ENCODE results near the gene RNF220. TPM values are rescaled to one million over a fixed set of nuclear protein-coding genes. Genes with fewer than 3 reads are reported as not detected.
A peak's percentile ranks its signal among the peaks of the same experiment; 100 is the strongest.

The RNF220 gene
- total RNA-seq, 6 experiments from 2014 or later: 42.1 to 54.7 (median 51.9) TPM

DNA sequence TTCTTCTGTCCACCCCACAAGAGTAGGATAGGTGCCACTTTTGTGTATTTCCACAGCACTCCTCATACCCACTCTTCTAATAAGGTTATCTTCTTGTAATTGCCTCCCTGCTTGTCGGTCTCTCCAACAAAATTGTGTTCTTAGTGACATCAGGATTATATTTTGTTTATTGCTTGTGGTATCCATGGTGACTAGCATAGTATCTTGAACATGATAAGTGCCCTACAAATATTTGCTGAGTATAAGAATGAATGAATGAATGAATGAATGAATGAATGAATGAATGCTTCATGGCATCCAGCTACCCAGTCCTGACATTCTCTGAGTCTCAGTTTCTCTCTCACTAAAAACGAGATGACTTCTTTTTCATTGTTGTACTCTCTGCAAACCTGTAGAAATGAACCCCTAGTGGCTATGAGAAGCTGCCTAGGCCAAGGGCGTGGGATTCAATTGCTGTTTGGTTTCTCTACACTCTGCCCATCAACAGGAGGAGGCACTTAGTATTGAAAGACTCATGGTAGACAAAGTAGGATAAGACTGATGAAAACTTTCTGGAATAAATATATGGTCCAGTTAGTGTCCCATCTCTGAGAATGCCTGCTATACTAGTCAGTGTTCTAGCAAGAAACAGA lies 148.2 kb downstream of the RNF220 start:
- H3K9me3 Mint-ChIP-seq: no peaks in the 10 kb centered on the region
- DNase-seq: no peak
- H3K4me1 Mint-ChIP-seq (ENCODE audit: low read depth): peaks cover 31% of the 10 kb centered on the region
- H3K36me3 Mint-ChIP-seq (ENCODE audit: low read depth): no peaks in the 10 kb centered on the region
- TF ChIP-seq CTCF (IDR thresholded peaks at IDR 0.05): no peak; the same call in 1 of the 2 replicates
- peaks cover 43% of the 10 kb centered on the region for H3K27me3 Mint-ChIP-seq (ENCODE audit: insufficient read depth)
- peak overlapping the region; percentile 54; the same call in 1 of the 2 replicates for H3K4me3 Mint-ChIP-seq
- peak overlapping the region; percentile 31 for H3K27ac Mint-ChIP-seq

DNA sequence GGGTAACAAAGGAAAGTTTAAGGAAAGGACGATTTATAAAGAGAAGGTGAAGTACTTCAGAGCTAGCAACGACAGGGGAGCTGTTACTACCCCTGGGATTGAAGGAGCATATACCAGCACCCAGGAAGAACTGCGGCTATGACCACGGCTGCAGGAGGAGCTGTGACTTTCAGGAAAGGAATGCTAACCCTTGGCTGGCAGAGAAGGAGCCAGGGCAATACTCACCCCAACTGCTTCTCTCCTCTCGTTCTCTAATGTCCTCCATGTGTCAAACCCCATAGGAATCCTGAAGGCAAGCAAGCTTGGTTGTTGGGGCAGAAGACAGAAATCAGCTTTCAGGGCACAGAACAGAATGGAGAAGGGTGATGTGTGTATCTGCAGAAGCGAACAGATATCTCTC lies 148.7 kb downstream of the RNF220 start:
- Mint-ChIP-seq H3K9me3 (no peaks in the 10 kb centered on the region), H3K4me1 (ENCODE audit: low read depth) (peaks cover 31% of the 10 kb centered on the region), H3K36me3 (ENCODE audit: low read depth) (no peaks in the 10 kb centered on the region), H3K4me3 (peak overlapping the region; percentile 19; the same call in 1 of the 2 replicates), H3K27ac (peak overlapping the region; percentile 31), H3K27me3 (ENCODE audit: insufficient read depth) (peaks cover 47% of the 10 kb centered on the region)
- no peak for TF ChIP-seq CTCF (IDR thresholded peaks at IDR 0.05)
- peak; percentile 71 for DNase-seq

GRCh38 chr1:44554706-44555105 lies 149.7 kb downstream of the RNF220 start:
- TF ChIP-seq CTCF (IDR thresholded peaks at IDR 0.05): no peak
- Mint-ChIP-seq H3K4me1 (ENCODE audit: low read depth) (peaks cover 31% of the 10 kb centered on the region), H3K4me3 (no peak overlapping the region), H3K27ac (no peak overlapping the region), H3K27me3 (ENCODE audit: insufficient read depth) (peaks cover 46% of the 10 kb centered on the region), H3K36me3 (ENCODE audit: low read depth) (no peaks in the 10 kb centered on the region), H3K9me3 (no peaks in the 10 kb centered on the region)
- no peak for DNase-seq

DNA sequence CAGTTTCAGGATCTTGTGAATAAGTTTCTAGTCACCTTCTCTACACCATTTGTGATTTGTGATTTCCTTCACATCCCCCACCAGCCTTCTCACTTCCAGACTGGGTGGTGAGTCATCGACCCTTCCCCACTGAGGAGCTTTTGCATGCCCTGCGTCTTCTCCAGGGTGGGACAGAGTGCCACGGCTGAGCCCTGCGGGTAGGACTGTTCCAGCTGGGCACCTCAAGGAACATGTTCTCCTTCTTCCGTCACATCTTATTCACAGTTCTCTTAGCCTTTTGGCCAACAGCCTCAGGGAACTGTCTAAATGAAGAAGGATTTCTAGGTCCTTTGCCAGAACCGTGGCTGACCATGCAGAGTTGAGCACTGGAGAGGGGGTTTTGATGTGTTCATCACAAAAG lies 152.7 kb downstream of the RNF220 start:
- no peak overlapping the region for H3K4me3 Mint-ChIP-seq
- peaks cover 51% of the 10 kb centered on the region for H3K27me3 Mint-ChIP-seq (ENCODE audit: insufficient read depth)
- no peaks in the 10 kb centered on the region for H3K36me3 Mint-ChIP-seq (ENCODE audit: low read depth)
- DNase-seq: no peak
- H3K4me1 Mint-ChIP-seq (ENCODE audit: low read depth): peaks cover 29% of the 10 kb centered on the region
- no peak overlapping the region for H3K27ac Mint-ChIP-seq
- H3K9me3 Mint-ChIP-seq: no peaks in the 10 kb centered on the region
- TF ChIP-seq CTCF (IDR thresholded peaks at IDR 0.05): no peak

DNA sequence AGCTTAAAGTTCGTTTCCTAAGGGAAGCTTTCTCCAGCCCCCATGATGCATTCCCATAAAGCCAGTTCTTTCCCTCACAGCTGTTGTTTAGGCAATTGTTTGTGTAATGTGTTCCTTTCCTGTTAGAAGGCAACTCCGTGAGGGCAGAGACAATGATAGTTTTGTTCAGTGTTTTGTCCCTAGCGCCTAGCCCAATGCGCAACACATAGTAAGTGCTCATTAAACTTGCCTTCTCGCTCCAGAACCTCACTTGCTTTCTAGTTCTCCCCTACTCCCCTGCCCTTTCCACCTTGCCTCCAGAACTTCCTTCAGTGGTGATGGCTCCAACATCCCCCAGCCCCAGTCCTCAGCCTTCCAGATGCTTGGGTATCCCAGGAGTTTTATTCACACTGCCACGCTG lies 153.8 kb downstream of the RNF220 start:
- Mint-ChIP-seq H3K9me3 (no peaks in the 10 kb centered on the region), H3K27ac (no peak overlapping the region), H3K27me3 (ENCODE audit: insufficient read depth) (peaks cover 58% of the 10 kb centered on the region), H3K4me1 (ENCODE audit: low read depth) (peaks cover 18% of the 10 kb centered on the region), H3K36me3 (ENCODE audit: low read depth) (no peaks in the 10 kb centered on the region), H3K4me3 (no peak overlapping the region)
- no peak for DNase-seq
- no peak for TF ChIP-seq CTCF (IDR thresholded peaks at IDR 0.05)
